ENCODE results near the gene PLCE1.

GRCh38 chr10:94035982-94036765 is 42.4 kb downstream of the PLCE1 start:
- TF ChIP-seq CTCF (IDR thresholded peaks at IDR 0.05), result no peak
- no peak for TF ChIP-seq POLR2A (IDR thresholded peaks at IDR 0.05)
